Endothelial cell of umbilical vein (primary cell): ENCODE results near the gene TTLL11. TPM values are rescaled to one million over a fixed set of nuclear protein-coding genes. Genes with fewer than 3 reads are reported as not detected.

ENCODE experiments used
- BruUV-seq: library from RNA; stranded (reverse); fragments of 400-500 nt; replicated peaks from 2 replicates; lab custom pipeline; 2021; lab: Mats Ljungman, UMichigan
- CTCF ChIA-PET: fragments of 300-600, 350-600 bp; sonication (Branson Sonifier 250); formaldehyde crosslinking; loops from one replicate; lab custom pipeline; 2021; ENCODE audit warnings: antibody characterized with exemption, inconsistent platforms; lab: Charles Lee
- POLR2A ChIA-PET: fragments of 300-600, 350-600 bp; sonication (Branson Sonifier 250); formaldehyde crosslinking; loops from one replicate; lab custom pipeline; 2021; ENCODE audit warnings: antibody characterized with exemption, inconsistent platforms; lab: Charles Lee
- DNase-seq: peaks from one replicate; pipeline ENCODE4 v3.0.0-alpha.2; 2011; ENCODE audit warnings: low read depth, low spot score
- FAIRE-seq: peaks from 2 replicates; lab custom pipeline; 2011; peaks lifted over from hg19 to GRCh38; lab: Jason Lieb, UNC
- H2AFZ ChIP-seq: 2 replicates; pipeline ENCODE4 v1.6.0; 2012; ENCODE audit warnings: low read depth, low read length, control low read depth, inconsistent platforms
- H3K27ac ChIP-seq: 2 replicates; pipeline ENCODE4 v1.5.1; 2011; ENCODE audit warnings: low read depth, mild to moderate bottlenecking, control low read depth, low read length, moderate library complexity; ENCODE audit not compliant: insufficient read depth
- H3K27me3 ChIP-seq, 2 experiments: 2 replicates each; pipeline versions ENCODE4 v1.6.0 to v1.6.1; 2011; ENCODE audit warnings: low read length in 2 of 2, mixed read lengths in 1 of 2; ENCODE audit not compliant: control insufficient read depth in 2 of 2, insufficient read depth in 2 of 2
- H3K36me3 ChIP-seq, 2 experiments: 2 replicates in 1 of 2; 3 replicates in 1 of 2; pipeline ENCODE4 v1.5.1; 2011; ENCODE audit warnings: low read length in 2 of 2, mild to moderate bottlenecking in 1 of 2, moderate library complexity in 1 of 2; ENCODE audit not compliant: control insufficient read depth in 2 of 2, insufficient read depth in 2 of 2; ENCODE audit errors: extremely low read depth in 1 of 2
- H3K4me1 ChIP-seq: 3 replicates; pipeline ENCODE4 v1.5.1; 2011; ENCODE audit warnings: mild to moderate bottlenecking, low read length; ENCODE audit not compliant: control insufficient read depth, insufficient read depth; ENCODE audit errors: extremely low read depth
- H3K4me2 ChIP-seq: 2 replicates; pipeline ENCODE4 v1.6.1; 2011; ENCODE audit warnings: low read length, control low read depth, mixed read lengths; ENCODE audit not compliant: insufficient read depth
- H3K4me3 ChIP-seq, 3 experiments: fragments of 200-600 bp in 1 of 3; sonication (generic), shearing (Covaris generic) in 1 of 3; replicated peaks in 1 of 3; 2 replicates each; pipeline ENCODE4 v1.5.1; 2011 to 2016; ENCODE audit warnings: control low read depth in 3 of 3, low read length in 3 of 3, mild to moderate bottlenecking in 2 of 3, inconsistent platforms in 1 of 3, low read depth in 1 of 3, moderate library complexity in 1 of 3; ENCODE audit not compliant: insufficient read depth in 1 of 3
- H3K79me2 ChIP-seq: 2 replicates; pipeline ENCODE4 v1.6.0; 2012; ENCODE audit warnings: low read length, inconsistent platforms; ENCODE audit not compliant: control insufficient read depth, insufficient read depth
- H3K9ac ChIP-seq: replicated peaks from 2 replicates; pipeline ENCODE3; 2011; ENCODE audit warnings: low read length, control low read depth; ENCODE audit not compliant: insufficient read depth; ENCODE audit errors: extremely low read depth
- H3K9me1 ChIP-seq: replicated peaks from 3 replicates; pipeline ENCODE4 v1.6.0; 2011; ENCODE audit warnings: mild to moderate bottlenecking, low read length; ENCODE audit not compliant: control insufficient read depth, insufficient read depth; ENCODE audit errors: extremely low read depth
- H3K9me3 ChIP-seq: replicated peaks from 2 replicates; pipeline ENCODE4 v1.5.1; 2012; ENCODE audit warnings: low read length, inconsistent platforms; ENCODE audit not compliant: control insufficient read depth, insufficient read depth
- H4K20me1 ChIP-seq: replicated peaks from 2 replicates; pipeline ENCODE3; 2011; ENCODE audit warnings: mild to moderate bottlenecking, low read length; ENCODE audit not compliant: control insufficient read depth, insufficient read depth; ENCODE audit errors: extremely low read depth
- CTCF ChIP-seq, 2 donors: IDR thresholded peaks; 1 replicate in 1 of 2; 2 replicates in 1 of 2; pipeline ENCODE4 v1.5.1; 2011; ENCODE audit warnings: low read length in 2 of 2, mild to moderate bottlenecking in 2 of 2, moderate library complexity in 2 of 2, control low read depth in 1 of 2, inconsistent platforms in 1 of 2, low read depth in 1 of 2; ENCODE audit not compliant: insufficient read depth in 1 of 2; ENCODE audit errors: extremely low read depth in 1 of 2
- EZH2 ChIP-seq: IDR thresholded peaks from 2 replicates; pipeline ENCODE4 v1.6.1; 2012; ENCODE audit warnings: borderline replicate concordance, low read depth, mild to moderate bottlenecking, moderate library complexity, low read length, inconsistent platforms; ENCODE audit not compliant: severe bottlenecking
- GATA2 ChIP-seq: IDR thresholded peaks from 2 replicates; pipeline ENCODE4 v1.7.0; 2011; ENCODE audit warnings: low read depth, mild to moderate bottlenecking, moderate library complexity, mixed read lengths, low read length; ENCODE audit not compliant: insufficient read length, insufficient read depth
- JUN ChIP-seq: IDR thresholded peaks from 2 replicates; pipeline ENCODE4 v1.6.1; 2011; ENCODE audit warnings: borderline replicate concordance, low read depth; ENCODE audit not compliant: insufficient read length, insufficient read depth
- POLR2A ChIP-seq: IDR thresholded peaks from 2 replicates; pipeline ENCODE4 v1.6.1; 2012; ENCODE audit warnings: low read depth, mild to moderate bottlenecking, control low read depth, low read length
- dilution Hi-C: fragments of 300-500 bp; cut with MboI; formaldehyde crosslinking; loops from one replicate; pipeline ENCODE4 v1.15.0; 2019; ENCODE audit warnings: low sequenced_read_pairs; ENCODE audit not compliant: extremely low pct_ligation_motif_present
- intact Hi-C: fragments of 100-400 bp; cut with micrococcal nuclease; formaldehyde crosslinking; loops from one replicate; pipeline ENCODE4 v1.10.0; 2022
- polyA plus RNA-seq, 4 experiments: library from polyadenylated mRNA; depleted of rRNA in 3 of 4; stranded (reverse) in 3 of 4; unstranded in 1 of 4; fragments of >200 nt; gene quantifications; 2 replicates each; pipeline versions ENCODE4 v1.2.1 to v1.2.3, GENCODE V29; 2011 to 2012; ENCODE audit warnings: missing spikeins in 1 of 4
- total RNA-seq: library from RNA; stranded (reverse); gene quantifications from 2 replicates; pipeline ENCODE4 v1.2.3, GENCODE V29; 2021
- TF ChIP-seq, protein P1 (sequence below): IDR thresholded peaks from 2 replicates; pipeline ENCODE4 v1.6.1; 2011; ENCODE audit not compliant: insufficient read depth, insufficient read length

Gene TTLL11
- total and polyA plus RNA-seq, 2 donors (not counting 3 experiments of a cell fraction or from before 2014, with no cell fraction given), result 4.9 to 5.1 TPM

DNA sequence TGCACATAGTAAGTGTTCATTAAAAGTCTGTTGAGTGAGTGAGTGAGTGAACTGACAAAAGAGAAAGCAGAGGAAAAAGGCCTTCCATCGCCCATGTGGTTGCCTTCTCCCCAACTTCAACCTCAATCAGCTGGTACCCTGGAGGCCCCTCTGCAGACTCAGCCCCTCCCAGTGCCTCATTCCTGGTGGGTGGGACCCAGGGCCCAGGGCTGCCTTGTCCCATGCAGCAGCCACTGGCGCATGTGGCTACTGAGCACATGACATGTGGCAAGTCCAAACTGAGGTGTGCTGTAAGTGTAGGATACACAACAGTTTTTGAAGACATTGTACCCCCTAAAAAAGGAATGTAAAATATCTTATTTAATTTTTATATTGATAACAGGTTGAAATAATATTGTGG is 36.9 kb upstream of the TTLL11 start:
- ChIA-PET CTCF (interaction anchor here (3.6 to 14.3 kb wide), 2 partner anchors 14 to 220 kb away, joined by 33 to 576 read pairs; no protein-coding TSS in a partner anchor), POLR2A (no interaction called here)
- Histone ChIP-seq H3K36me3 (no peaks in the 10 kb centered on the region), H3K4me1 (peaks cover 39% of the 10 kb centered on the region), H3K79me2 (no peaks in the 10 kb centered on the region), H3K27ac (no peak overlapping the region), H3K4me2 (no peak overlapping the region), H3K27me3 (no peaks in the 10 kb centered on the region), H3K9ac (no peak overlapping the region), H4K20me1 (no peaks in the 10 kb centered on the region), H3K9me1 (no peaks in the 10 kb centered on the region), H3K9me3 (no peaks in the 10 kb centered on the region), H2AFZ (no peak overlapping the region), H3K4me3 (no peak overlapping the region)
- dilution Hi-C loops (no loop called here), intact Hi-C loops (loop anchor here (2.0 kb wide), 1 partner anchor 39 kb away; no protein-coding TSS in a partner anchor)
- TF ChIP-seq GATA2, result no peak
- no peak for TF ChIP-seq POLR2A
- TF ChIP-seq CTCF (IDR thresholded peaks at IDR 0.05; ENCODE audit: extremely low read depth in 1 of 2, insufficient read depth in 1 of 2, low read depth in 1 of 2, low read length in 2 of 2), result no peak
- TF ChIP-seq JUN, result no peak
- no peak for TF ChIP-seq EZH2
- TF ChIP-seq, protein P1, sequence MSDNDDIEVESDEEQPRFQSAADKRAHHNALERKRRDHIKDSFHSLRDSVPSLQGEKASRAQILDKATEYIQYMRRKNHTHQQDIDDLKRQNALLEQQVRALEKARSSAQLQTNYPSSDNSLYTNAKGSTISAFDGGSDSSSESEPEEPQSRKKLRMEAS, result no peak
- FAIRE-seq (no peak), DNase-seq (no peak)
- no TSS peak for BruUV-seq
